GM11168 (cell line): ENCODE measurements around the gene PKP1.

Source experiments
- in situ Hi-C: fragments of 300-500 bp; cut with MboI; formaldehyde crosslinking; loops from one replicate; pipeline ENCODE4 v1.12.0; 2022; ENCODE audit warnings: low sequenced_read_pairs; ENCODE audit not compliant: unreplicated experiment

The PKP1 gene

DNA sequence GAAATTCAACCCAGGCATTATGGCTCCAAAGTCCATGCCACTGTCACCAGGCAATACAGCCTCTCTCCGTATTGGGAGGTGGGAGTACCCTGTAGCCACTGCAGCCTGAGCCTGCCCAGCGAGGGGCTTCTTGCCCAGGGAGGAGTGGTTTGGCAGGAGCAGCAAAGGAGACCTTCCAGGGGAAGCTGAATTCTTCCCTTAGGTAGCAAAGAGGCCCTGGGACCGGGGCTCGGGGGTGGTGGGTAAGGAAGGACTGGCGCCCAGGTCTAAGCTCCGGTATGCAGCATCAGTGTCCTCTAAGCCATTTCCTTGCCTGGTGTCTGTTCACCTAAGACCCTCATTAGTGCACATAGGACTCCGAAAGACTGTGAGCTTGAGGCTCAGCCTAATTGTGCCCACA, 77.2 kb downstream of the PKP1 start:
- in situ Hi-C loops = no loop called here

DNA sequence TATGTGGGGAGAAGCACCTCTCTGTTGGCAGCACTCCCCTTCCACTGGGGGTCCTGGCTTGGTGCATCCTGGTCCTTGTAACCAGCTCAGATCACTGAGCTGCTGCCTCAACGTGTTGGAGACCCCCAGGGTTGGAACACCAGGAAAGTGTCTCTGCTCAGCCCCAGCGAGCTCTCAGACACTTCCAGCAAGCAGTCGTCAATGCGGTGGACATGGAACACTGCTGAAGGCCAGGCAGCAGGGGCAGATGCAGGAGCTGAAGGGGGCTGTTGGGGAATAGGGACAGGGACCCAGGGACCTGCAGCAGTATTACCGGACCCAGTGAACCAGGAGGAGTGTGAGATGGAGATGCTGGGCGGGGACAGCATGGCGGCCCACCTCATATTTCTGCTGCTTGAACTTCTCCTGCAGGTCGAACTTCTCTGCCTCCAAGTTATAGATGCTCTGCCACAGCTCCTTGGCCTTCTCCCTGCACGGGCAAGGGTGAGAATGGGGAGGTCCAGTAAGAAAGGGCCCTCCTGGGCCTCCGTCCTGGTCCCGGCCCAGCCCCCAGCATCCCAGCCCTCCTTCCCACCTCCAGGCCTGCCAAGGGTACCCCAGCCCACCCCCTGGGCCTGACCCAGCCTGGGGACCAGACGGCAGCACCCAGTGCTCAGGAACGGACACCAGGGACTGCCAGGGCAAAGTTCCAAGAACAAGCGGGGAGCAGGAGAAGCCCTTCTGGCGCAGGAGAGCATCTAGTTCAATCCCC, 77.8 kb downstream of the PKP1 start:
- in situ Hi-C loops = no loop called here

DNA sequence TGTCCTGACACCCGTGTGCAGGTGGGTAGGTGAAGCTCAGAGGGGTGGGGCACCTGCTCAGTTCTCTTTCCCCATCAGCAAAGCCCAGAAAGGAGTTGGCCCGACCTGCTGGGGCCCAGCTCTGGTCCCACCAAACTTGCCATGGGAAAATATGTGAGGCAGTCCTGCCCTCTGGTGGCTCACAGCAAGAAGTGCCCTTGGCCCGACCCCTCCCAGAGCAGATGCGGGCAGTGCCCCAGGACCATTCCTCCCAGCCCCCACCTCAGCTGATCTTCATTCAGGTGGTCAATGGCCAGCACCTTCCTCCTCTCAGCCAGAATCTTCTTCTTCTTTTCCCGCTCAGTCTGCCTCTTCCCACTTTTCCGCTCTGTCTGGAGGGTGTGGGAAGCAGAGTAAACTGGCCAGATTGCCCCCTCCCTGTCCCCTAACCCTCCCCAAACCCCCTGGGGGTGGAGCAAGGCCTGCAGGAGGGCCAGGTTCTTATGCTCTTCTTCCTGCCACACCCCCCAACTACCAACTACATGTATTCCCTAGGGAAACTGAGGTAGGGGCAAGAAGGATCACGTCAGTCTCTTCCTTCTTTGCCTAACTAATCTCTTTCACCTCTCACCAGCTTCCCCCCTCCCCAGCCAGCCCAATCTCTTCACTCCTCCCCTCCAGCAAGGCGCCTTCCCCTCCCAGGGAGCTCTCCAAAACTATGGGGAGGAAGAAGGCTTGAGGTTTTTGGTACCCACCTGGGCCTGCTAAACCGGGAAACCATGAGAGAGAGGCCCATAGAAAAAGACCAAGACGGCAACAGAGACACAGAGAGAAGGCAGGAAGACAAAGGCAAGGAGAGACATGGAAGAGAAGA, 78.6 kb downstream of the PKP1 start:
- in situ Hi-C loops = no loop called here

DNA sequence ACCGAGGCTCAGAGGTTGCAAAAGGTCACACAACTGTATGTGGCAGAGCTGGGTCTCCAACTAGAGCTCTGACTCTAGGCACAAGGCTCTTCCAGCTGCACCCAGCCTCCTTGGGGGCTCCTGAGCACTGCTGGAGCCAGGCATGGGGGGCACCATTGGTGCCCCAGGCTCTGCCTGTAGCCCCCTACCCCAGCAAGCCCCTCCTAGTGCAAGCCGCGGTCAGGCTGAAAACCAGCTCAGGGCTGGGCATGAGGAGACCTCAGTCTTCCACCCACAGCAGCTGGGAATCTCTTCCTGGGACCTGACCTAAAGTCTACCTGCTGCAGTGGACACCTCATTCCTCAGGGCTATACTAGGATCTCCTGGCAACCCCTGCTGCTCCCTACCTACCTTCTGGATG, 79.6 kb downstream of the PKP1 start:
- in situ Hi-C loops = no loop called here

DNA sequence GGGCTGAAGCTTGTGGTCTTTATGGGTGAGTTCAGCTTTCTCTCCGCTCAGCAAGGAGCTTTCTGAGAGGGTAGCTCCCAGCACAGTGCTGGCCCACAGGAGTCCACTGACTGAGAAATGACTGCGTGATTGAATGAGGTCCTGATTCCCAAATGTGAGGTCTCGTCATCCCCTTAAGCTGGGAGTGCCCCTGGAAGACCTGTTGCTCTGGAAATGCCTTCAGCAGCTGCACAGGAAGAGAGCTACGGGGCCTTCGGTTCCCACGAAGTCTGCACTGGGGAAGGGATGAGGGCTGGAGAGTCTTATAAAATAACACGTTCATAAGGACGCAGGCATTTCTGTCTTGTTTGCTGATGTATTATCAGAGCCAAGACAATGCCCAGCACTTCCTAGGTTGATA, 80.2 kb downstream of the PKP1 start:
- in situ Hi-C loops = no loop called here

DNA sequence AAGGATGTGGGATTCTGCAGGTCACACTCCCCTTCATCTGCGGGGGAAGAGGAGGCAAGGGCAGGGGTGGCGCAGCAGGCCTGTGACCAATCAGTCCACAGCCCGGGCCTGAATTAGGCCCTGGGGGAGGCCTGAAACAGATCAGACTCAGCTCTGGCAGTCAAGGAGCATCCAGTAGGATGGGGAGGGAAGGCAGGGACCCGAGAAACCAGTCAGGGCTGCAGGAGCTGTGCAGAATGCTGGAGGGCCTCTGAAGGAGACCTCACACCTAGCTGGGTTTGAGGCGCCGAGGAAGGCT, 81.5 kb downstream of the PKP1 start:
- in situ Hi-C loops = no loop called here

DNA sequence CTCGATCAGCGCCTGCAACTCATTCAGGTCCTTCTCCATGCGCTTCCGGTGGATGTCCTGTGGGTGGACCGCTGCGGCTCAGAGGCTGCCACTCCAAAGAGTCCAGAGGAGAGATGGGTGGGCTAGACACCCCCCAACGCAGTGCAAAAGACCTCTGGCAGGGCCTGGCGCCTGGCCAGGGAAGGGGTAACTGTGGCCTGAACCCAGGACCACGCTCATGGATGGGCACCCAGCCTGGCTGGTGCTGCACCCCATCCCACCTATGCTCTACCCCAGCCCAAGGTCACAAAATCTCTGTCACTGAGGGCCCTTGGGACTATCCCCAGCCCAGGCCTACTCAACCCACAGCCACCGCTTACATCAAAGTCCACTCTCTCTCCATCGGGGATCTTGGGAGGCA, 81.9 kb downstream of the PKP1 start:
- in situ Hi-C loops = no loop called here

DNA sequence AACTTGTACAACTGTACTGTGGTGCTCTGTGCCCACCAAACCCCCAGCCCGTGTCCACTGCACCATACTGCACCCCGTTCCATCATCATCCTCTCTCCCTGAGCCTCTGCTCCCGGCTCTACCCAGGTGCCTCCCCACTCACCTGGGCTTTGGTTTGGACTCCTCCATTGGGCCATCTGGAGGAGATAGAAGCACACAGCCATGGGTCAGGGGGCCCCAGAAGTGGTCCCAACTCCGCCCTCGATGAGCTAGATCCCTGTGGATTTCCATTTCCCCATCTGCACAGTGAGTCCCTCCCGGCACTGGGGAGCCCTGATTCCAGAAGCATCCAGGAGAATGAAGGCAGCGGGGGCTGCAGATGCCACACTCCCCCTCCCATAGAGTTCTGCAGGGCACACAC, 83.4 kb downstream of the PKP1 start:
- in situ Hi-C loops = no loop called here

DNA sequence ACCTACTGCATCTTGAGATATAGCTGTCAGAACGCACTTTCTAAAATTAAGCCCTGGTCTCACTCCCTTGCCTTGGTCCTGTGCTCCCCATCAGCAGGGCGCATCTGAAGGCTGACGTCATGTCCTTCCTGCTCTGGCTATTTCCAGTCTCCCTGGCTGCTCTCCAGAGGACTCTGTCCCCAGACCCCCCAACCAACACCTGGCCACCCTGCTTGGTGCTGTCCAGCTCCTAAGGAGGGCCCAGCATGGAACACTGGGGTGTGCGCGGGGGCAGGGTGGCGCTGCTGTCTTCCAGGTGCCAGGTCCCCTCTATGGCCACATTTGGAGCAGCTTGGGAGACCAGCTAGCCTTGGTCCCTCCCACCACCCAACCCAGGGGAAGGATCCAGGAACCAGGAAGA, 85.9 kb downstream of the PKP1 start:
- in situ Hi-C loops = no loop called here

DNA sequence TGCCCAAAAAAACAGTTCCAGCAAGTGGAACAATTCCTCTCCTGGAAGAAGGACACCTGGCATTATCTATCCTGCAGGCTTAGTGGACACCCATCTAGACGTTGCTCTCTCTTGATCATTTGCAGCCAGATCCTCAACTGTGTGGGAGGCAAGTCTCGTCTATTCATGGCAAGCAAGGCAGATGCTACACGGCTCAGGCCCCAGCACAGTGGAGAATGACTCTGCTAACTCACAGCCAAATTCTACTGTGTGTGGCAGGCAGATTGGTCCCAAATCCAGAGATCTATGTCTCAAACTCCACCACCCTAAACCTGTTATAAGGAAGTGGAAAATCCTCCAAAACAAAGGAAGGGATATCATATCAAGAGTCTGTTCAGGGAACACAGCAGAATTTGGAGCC, 87.2 kb downstream of the PKP1 start:
- in situ Hi-C loops = no loop called here

DNA sequence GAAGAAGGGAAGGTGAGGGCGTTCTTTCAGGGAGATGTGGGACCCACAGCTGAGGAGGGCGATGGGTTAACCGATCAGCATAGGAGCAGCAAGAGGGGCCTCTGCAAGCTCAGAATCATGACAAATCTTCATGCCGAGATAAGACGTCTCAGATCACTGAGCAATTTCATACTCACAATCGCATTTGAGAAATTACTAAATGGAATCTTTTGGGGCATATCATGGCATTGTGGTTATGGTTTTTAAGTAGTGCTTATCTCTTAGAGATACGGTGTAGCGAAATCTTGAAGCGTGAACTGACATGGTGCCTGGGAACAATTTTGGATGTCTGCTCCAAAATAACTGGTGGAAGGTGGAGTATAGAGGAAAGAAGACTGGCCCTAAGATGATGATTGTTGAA, 88.0 kb downstream of the PKP1 start:
- in situ Hi-C loops = no loop called here

DNA sequence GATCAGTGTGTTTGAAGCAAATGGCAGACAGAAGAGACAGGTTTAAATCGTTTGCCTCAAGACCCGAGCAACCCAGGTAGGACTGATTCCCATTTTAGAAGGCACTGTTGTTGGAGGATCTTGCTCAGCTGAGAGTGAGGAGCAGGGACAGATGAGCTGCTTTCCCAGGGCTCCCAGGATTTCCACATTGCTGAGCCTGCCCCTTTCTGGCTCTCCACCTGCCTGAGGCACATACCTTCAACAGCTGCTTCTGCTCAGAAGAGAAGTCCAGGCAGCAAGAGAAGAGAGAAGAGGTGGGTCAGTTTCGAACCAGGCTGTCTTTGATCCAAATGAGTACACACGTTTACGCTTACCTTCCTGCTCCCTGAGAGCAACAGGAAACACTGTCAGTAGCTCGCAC, 88.5 kb downstream of the PKP1 start:
- in situ Hi-C loops = no loop called here

DNA sequence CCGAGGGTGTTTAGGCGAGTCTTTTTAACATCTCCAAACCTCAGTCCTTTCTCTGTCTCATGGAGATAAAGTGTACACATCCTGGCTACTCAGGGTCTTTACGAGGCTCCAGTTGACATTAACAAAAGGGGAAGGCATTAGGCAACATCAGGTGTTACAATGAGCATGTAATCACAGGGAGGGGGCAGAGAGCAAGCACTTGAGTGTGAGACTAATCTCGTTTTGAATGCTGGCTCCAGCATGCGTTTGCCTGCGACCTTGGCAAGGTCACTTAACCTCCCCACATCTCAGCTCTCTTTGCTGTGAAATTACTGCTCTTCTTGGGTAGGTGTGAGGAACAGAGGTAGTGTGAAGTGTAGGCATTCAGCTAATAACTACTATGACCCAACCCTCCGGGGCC, 91.1 kb downstream of the PKP1 start:
- in situ Hi-C loops = no loop called here

DNA sequence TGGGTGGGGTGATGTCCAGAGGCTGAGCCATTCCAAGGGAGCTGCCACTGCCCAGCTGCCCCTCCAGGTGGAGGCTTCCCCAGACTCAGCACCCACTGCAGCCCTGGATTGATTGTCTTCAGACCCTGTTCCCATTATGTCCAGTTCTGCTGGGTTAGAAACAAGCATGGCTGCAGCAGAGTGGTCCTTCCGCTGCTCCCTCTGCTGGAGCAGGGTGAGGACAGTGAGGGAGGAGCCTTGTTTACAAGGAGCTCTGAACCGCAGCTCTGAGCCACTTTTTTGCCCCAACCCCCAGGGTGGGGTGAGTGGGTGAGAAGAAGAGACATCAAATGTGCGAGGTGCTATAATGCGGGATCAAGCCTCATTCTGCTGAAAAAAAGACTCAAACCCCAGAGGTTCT, 91.9 kb downstream of the PKP1 start:
- in situ Hi-C loops = no loop called here

DNA sequence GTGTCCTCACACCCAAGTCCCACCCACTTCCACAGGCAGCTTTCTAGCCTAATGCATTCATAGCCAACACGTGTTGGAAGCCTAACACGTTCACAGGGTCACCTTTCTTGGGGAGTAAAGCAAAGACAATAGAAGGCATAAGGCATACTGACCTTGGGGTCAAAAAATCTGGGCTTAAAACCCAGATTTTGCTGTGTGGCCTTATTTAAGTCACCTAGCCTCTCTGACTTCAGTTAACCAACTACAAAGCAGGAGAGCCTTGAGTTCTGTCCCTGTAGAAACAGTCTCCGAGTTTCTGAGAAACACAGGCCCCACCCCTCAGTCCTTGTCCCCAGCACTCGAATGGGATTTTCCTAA, 92.8 kb downstream of the PKP1 start:
- in situ Hi-C loops = no loop called here

DNA sequence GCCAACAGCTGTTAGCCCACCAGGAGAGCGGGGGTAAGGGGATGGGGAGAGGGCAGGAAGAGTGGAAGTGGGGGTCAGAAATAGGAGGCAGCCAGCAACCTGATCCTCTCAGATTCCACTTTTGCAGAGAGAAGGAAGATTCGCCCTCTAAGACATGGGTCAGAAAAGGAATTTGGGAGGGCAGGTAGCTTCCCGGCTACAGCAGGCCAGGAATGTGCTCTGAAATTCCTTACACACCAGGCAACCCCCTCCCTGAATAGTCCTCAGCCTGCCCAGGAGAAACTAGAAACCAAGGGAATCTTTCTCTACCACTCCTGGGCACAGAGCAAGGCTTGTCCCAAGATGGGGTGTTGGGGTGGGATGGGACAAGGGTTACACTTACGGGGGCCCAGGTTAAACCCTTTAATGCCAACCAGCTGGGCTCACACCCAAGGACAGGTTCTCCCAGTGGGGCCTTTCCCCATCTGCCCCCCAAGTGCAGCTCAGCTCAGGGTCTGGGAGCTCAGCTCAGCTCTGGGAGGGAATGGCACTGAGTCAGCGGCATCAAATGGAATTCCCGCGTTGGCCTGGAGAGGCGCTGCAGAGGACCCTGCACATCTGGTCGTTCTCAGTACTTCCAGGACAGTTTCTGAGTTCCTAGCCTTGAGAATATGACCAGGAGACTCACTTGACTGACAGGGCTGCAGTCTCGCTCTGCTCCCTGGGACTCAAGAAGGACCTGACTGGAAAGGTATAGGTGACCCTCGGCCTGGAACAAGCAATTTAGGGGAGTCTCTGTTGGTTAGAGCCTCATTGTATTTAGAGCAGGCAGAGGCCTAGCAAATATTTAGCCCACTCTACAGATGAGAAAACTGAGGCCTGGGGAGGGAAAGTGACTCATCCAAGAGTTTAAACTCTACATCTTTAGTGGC, 93.4 kb downstream of the PKP1 start:
- in situ Hi-C loops = no loop called here

DNA sequence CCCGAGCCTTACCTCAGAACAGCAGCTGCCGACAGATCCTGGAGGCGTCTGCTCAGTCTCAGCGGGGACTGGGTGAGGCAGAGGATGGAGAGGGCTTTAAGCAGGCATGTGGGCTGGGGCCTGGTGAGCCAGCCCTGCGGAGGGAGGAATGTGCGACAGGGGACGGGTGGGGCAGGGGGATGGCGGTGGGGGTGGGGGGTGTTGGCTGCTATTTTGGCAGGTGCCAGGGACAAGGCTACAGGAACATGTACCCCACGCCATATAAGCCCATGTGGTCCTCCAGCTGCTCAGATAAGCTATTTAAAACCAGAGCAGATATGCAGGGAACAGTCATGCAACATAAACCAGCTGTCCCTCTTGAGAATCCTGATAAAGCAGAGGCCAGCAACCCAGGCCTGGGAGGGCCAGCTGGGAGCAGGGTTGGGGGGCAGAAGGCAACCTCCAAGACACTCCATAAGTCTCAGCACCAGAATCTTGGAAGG, 94.3 kb downstream of the PKP1 start, which contains the start of gene TNNT2:
TSS of gene TNNT2 (minus strand) at position 70 of the 482 bp plus-strand sequence. CDS start 4,426 bp downstream, outside the sequence.
- in situ Hi-C loops = no loop called here

DNA sequence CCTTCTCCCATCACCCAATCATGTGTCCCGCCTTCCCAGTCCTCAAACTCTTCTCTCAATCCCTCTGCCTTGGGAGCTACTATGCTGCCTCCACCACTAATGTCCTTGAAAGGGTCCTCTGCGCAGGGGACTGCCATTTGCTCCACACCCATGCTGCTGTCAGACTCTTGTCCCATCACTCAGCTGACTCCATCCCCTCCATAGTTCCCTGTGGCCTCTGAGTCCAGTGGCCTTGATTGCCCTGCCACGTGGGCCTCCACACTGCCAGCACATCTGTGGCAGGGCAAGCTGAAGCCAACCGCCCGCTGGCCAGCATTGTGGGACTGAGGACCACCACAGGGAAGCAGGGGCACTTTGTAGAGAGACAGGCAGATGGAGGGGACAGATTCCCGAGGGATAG, 95.5 kb downstream of the PKP1 start:
- in situ Hi-C loops = no loop called here

DNA sequence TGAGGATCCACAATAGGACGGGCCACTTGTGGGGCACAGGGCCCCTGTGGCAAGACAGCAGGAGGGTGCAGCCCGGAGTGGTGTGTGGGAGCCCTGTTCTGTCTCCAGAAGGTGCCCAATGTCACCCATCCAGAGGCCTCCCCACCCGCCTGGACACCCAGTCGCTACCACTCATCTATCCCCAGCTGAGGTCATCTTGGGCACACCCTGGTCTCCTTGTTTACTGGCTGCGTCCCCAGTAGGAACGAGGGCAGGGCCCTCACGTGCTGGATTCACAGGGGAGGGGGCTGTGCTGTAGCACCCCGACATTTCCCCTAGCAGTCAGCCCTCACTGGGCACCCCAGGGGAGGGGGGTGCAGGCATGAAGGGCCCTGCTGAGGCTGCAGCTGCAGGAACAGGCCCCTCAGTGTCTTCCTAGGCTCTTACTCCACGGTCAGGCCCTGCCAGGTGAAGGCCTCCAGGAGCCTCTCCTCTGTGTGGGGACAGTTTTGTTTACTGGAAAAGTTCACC, 96.5 kb downstream of the PKP1 start:
- in situ Hi-C loops = no loop called here

DNA sequence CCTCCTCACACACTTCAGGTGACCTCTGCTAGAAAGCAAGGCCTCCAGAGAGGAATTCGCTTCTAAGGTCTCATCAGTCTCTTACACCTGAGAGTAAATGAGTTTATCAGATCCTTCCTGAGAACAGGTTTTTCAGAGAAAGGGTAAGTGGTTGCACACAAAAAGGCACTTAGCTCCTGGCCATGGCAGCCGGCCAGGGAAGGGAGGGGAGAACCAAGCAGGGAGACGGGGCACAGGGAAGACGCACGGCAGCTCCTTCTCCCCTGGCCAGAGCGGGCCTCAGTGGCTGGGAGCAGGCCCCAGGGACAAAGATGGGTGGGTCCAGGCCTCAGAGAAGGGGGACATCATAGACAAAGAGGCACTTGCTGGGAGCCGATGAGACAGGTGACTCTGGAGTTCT, 97.8 kb downstream of the PKP1 start:
- in situ Hi-C loops = no loop called here
